ENCODE results near the gene ERC2.

GRCh38 chr3:55626279-55626665, 842.0 kb downstream of the ERC2 start:
- TF ChIP-seq, protein P1, sequence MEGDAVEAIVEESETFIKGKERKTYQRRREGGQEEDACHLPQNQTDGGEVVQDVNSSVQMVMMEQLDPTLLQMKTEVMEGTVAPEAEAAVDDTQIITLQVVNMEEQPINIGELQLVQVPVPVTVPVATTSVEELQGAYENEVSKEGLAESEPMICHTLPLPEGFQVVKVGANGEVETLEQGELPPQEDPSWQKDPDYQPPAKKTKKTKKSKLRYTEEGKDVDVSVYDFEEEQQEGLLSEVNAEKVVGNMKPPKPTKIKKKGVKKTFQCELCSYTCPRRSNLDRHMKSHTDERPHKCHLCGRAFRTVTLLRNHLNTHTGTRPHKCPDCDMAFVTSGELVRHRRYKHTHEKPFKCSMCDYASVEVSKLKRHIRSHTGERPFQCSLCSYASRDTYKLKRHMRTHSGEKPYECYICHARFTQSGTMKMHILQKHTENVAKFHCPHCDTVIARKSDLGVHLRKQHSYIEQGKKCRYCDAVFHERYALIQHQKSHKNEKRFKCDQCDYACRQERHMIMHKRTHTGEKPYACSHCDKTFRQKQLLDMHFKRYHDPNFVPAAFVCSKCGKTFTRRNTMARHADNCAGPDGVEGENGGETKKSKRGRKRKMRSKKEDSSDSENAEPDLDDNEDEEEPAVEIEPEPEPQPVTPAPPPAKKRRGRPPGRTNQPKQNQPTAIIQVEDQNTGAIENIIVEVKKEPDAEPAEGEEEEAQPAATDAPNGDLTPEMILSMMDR (IDR thresholded peaks at IDR 0.05), result no peak
- no peak for TF ChIP-seq POLR2A (IDR thresholded peaks at IDR 0.05)
